DOHH2 (cell line): ENCODE results near the gene LPA.
"Not testable (repeated sequence)": the region's sequence is repeated elsewhere in the genome, so short reads cannot be mapped to it uniquely, and the experiment has no call there.

Experiments
- H3F3A ChIP-seq: fragments of 200-600 bp; sonication (generic), shearing (Covaris generic); 2 replicates; pipeline ENCODE4 v1.6.0; 2016; ENCODE audit warnings: antibody characterized with exemption, mild to moderate bottlenecking; ENCODE audit not compliant: control insufficient read depth, insufficient read depth
- H3K27ac ChIP-seq: fragments of 200-600 bp; sonication (generic); 2 replicates; pipeline ENCODE4 v1.5.1; 2014; ENCODE audit warnings: low read depth, mild to moderate bottlenecking, low read length, moderate library complexity
- H3K27me3 ChIP-seq: fragments of 200-600 bp; sonication (generic); 2 replicates; pipeline ENCODE4 v1.6.1; 2014; ENCODE audit warnings: mild to moderate bottlenecking, low read length, mixed read lengths; ENCODE audit not compliant: control insufficient read depth
- H3K36me3 ChIP-seq: fragments of 200-600 bp; sonication (generic); 2 replicates; pipeline ENCODE4 v1.6.1; 2014; ENCODE audit warnings: mild to moderate bottlenecking, low read length, moderate library complexity, mixed read lengths; ENCODE audit not compliant: control insufficient read depth
- H3K4me1 ChIP-seq: fragments of 200-600 bp; sonication (generic); 2 replicates; pipeline ENCODE4 v1.6.1; 2014; ENCODE audit warnings: mild to moderate bottlenecking, low read length, mixed read lengths; ENCODE audit not compliant: control insufficient read depth
- H3K4me2 ChIP-seq: fragments of 200-600 bp; sonication (generic); 2 replicates; pipeline ENCODE4 v1.6.0; 2014; ENCODE audit warnings: mild to moderate bottlenecking, low read length, moderate library complexity
- H3K4me3 ChIP-seq: fragments of 200-600 bp; sonication (generic); 2 replicates; pipeline ENCODE4 v1.5.1; 2014; ENCODE audit warnings: mild to moderate bottlenecking, low read length, mixed read lengths
- H3K79me2 ChIP-seq: fragments of 200-600 bp; sonication (generic); 2 replicates; pipeline ENCODE4 v1.6.1; 2014; ENCODE audit warnings: mild to moderate bottlenecking, low read length, mixed read lengths; ENCODE audit not compliant: control insufficient read depth
- H3K9me2 ChIP-seq: fragments of 200-600 bp; sonication (generic); replicated peaks from 2 replicates; pipeline ENCODE4 v1.6.1; 2014; ENCODE audit warnings: mild to moderate bottlenecking, low read length, mixed read lengths; ENCODE audit not compliant: control insufficient read depth
- H3K9me3 ChIP-seq: fragments of 200-600 bp; sonication (generic); 2 replicates; pipeline ENCODE4 v1.6.1; 2014; ENCODE audit warnings: antibody characterized with exemption, low read length, mixed read lengths; ENCODE audit not compliant: control insufficient read depth, insufficient read depth
- H4K20me1 ChIP-seq: fragments of 200-600 bp; sonication (generic); 2 replicates; pipeline ENCODE4 v1.6.0; 2014; ENCODE audit warnings: low read depth, mild to moderate bottlenecking, antibody characterized with exemption, low read length, moderate library complexity; ENCODE audit not compliant: control insufficient read depth, insufficient read depth
- CTCF ChIP-seq: fragments of 200-600 bp; sonication (generic); IDR thresholded peaks from one replicate; pipeline ENCODE4 v1.5.1; 2014; ENCODE audit warnings: antibody characterized with exemption, mild to moderate bottlenecking, low read depth, low read length; ENCODE audit not compliant: poor library complexity, severe bottlenecking
- EZH2phosphoT487 ChIP-seq: fragments of 200-600 bp; sonication (generic); IDR thresholded peaks from 2 replicates; pipeline ENCODE4 v1.6.1; 2017; ENCODE audit warnings: borderline replicate concordance, mild to moderate bottlenecking, antibody characterized with exemption, low read length, moderate library complexity, mixed read lengths

The LPA gene

GRCh38 chr6:160678230-160678629 lies 14.2 kb upstream of the LPA start:
- H3F3A ChIP-seq: no peaks in the 10 kb centered on the region
- H3K9me2 ChIP-seq: no peaks in the 10 kb centered on the region
- no peaks in the 10 kb centered on the region for H3K36me3 ChIP-seq
- H3K27me3 ChIP-seq: no peaks in the 10 kb centered on the region
- H3K27ac ChIP-seq: no peak overlapping the region
- no peak for TF ChIP-seq EZH2phosphoT487
- no peak for TF ChIP-seq CTCF
- H3K4me3 ChIP-seq: no peak overlapping the region
- H3K4me1 ChIP-seq: no peaks in the 10 kb centered on the region
- no peak overlapping the region for H3K4me2 ChIP-seq
- H4K20me1 ChIP-seq: no peaks in the 10 kb centered on the region
- H3K9me3 ChIP-seq: no peaks in the 10 kb centered on the region
- no peaks in the 10 kb centered on the region for H3K79me2 ChIP-seq

- H3K4me2 ChIP-seq, H3K79me2 ChIP-seq, H3K4me1 ChIP-seq: not testable (repeated sequence)
These were observed 12.3 kb upstream of the LPA start for GRCh38 chr6:160676418-160676817.

GRCh38 chr6:160668589-160668988 lies 4.5 kb upstream of the LPA start:
- Histone ChIP-seq H3K4me1 (no peaks in the 10 kb centered on the region), H3K79me2 (no peaks in the 10 kb centered on the region), H3K27ac (no peak overlapping the region), H3K4me2 (no peak overlapping the region), H3K4me3 (no peak overlapping the region), H3K36me3 (no peaks in the 10 kb centered on the region), H3K27me3 (no peaks in the 10 kb centered on the region), H4K20me1 (no peaks in the 10 kb centered on the region), H3K9me2 (no peaks in the 10 kb centered on the region), H3F3A (no peaks in the 10 kb centered on the region), H3K9me3 (no peaks in the 10 kb centered on the region)
- TF ChIP-seq EZH2phosphoT487: no peak
- TF ChIP-seq CTCF: no peak

More at GRCh38 chr6:160676418-160676817, 12.3 kb upstream of the LPA start:
- H3K4me3 ChIP-seq, H3K27ac ChIP-seq, H3F3A ChIP-seq, H3K27me3 ChIP-seq, H3K9me2 ChIP-seq, H4K20me1 ChIP-seq, H3K36me3 ChIP-seq, H3K9me3 ChIP-seq: not testable (repeated sequence)

GRCh38 chr6:160667639-160668481 lies 3.8 kb upstream of the LPA start:
- Histone ChIP-seq H3K79me2 (no peaks in the 10 kb centered on the region), H3K4me3 (no peak overlapping the region), H3K27me3 (no peaks in the 10 kb centered on the region), H3K27ac (no peak overlapping the region), H3K36me3 (no peaks in the 10 kb centered on the region), H4K20me1 (no peaks in the 10 kb centered on the region), H3F3A (no peaks in the 10 kb centered on the region), H3K4me1 (no peaks in the 10 kb centered on the region), H3K4me2 (no peak overlapping the region), H3K9me3 (no peaks in the 10 kb centered on the region), H3K9me2 (no peaks in the 10 kb centered on the region)
- no peak for TF ChIP-seq EZH2phosphoT487
- peak; percentile 84 for TF ChIP-seq CTCF
